Effector CD8-positive, alpha-beta T cell (primary cell): ENCODE results near the gene DGAT2.

Experiments used
- DNase-seq: peaks from one replicate; lab custom pipeline; 2025; lab: John Stamatoyannopoulos, UW

Gene DGAT2

GRCh38 chr11:75780888-75781287 lies 12.3 kb downstream of the DGAT2 start:
- no peak for DNase-seq

GRCh38 chr11:75781296-75781695 lies 12.7 kb downstream of the DGAT2 start:
- DNase-seq, result no peak

GRCh38 chr11:75781831-75782230 lies 13.3 kb downstream of the DGAT2 start:
- no peak for DNase-seq

- DNase-seq, result no peak
Observed at GRCh38 chr11:75782540-75783263, 14.1 kb downstream of the DGAT2 start.

- no peak for DNase-seq
Observed at GRCh38 chr11:75783416-75784084, 15.0 kb downstream of the DGAT2 start.

- DNase-seq, result no peak
Observed at GRCh38 chr11:75784085-75784478, 15.5 kb downstream of the DGAT2 start.

- no peak for DNase-seq
Observed at GRCh38 chr11:75784506-75784905, 15.9 kb downstream of the DGAT2 start.

GRCh38 chr11:75785187-75785586 lies 16.6 kb downstream of the DGAT2 start:
- DNase-seq, result no peak

- no peak for DNase-seq
Observed at GRCh38 chr11:75786101-75786736, 17.6 kb downstream of the DGAT2 start.

GRCh38 chr11:75789521-75789920 lies 20.9 kb downstream of the DGAT2 start:
- DNase-seq, result no peak

GRCh38 chr11:75790986-75791385 lies 22.4 kb downstream of the DGAT2 start:
- DNase-seq, result no peak

- DNase-seq, result no peak
Observed at GRCh38 chr11:75792127-75792731, 23.7 kb downstream of the DGAT2 start.

GRCh38 chr11:75792997-75793800 lies 24.6 kb downstream of the DGAT2 start:
- DNase-seq, result no peak

GRCh38 chr11:75793966-75794365 lies 25.4 kb downstream of the DGAT2 start:
- no peak for DNase-seq

GRCh38 chr11:75795276-75796090 lies 26.9 kb downstream of the DGAT2 start:
- DNase-seq, result no peak

- no peak for DNase-seq
Observed at GRCh38 chr11:75796091-75796435, 27.5 kb downstream of the DGAT2 start.

- DNase-seq, result no peak
Observed at GRCh38 chr11:75797116-75797515, 28.5 kb downstream of the DGAT2 start.

GRCh38 chr11:75797792-75798191 lies 29.2 kb downstream of the DGAT2 start:
- DNase-seq, result no peak

GRCh38 chr11:75800136-75800675 lies 31.6 kb downstream of the DGAT2 start:
- no peak for DNase-seq

GRCh38 chr11:75800728-75801361 lies 32.3 kb downstream of the DGAT2 start:
- DNase-seq, result no peak
